GM12872 (cell line): ENCODE results near the gene TMCO4.

Experiments used
- CTCF ChIP-seq: IDR thresholded peaks from 3 replicates; pipeline ENCODE4 v1.5.1; 2011; ENCODE audit warnings: low read depth, mild to moderate bottlenecking, low read length, moderate library complexity; ENCODE audit not compliant: insufficient read depth

The TMCO4 gene

DNA sequence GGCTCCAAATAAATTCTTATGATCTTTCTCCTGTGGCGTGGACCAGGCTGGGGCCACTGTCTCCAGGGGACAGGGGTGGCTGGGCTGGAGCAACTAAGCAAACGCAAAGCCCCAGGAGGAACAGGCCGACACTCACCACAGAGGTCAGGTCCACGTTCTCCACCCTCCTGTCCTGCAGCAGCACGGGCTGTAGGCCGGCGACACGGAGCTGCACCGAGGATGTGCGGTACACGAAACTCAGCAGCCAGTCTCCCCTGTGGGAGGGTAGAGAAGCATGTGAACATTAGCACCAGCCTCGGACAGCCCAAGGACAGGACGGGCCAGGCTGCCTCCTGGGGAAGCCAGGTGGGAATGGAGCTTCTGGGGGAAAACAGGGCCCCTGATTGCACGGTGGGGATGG, 105.4 kb downstream of the TMCO4 start:
- no peak for TF ChIP-seq CTCF

- TF ChIP-seq CTCF = no peak
Observed at GRCh38 chr1:19690342-19690741, 109.4 kb downstream of the TMCO4 start.

DNA sequence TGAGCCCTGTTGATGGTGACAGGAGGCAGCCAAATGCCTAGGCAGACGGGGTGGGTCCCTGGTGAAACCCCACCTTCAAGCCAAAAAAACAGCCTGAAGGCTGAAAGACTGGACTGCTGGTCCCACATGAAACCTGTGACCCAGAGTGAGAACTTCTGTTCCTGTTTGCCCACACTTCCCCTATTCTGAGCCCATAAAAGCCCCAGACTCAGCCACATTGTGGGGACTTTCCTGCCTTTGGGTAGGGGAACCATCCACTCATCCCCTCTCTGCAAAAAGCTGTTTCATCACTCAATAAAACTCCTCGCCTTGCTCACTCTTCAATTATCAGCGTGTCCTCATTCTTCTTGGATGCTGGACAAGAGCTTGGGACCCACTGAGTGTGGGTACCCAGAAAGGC, 109.9 kb downstream of the TMCO4 start:
- TF ChIP-seq CTCF = no peak

GRCh38 chr1:19689085-19689757, 110.5 kb downstream of the TMCO4 start:
- no peak for TF ChIP-seq CTCF

GRCh38 chr1:19688041-19688842, 111.5 kb downstream of the TMCO4 start:
- TF ChIP-seq CTCF = no peak

DNA sequence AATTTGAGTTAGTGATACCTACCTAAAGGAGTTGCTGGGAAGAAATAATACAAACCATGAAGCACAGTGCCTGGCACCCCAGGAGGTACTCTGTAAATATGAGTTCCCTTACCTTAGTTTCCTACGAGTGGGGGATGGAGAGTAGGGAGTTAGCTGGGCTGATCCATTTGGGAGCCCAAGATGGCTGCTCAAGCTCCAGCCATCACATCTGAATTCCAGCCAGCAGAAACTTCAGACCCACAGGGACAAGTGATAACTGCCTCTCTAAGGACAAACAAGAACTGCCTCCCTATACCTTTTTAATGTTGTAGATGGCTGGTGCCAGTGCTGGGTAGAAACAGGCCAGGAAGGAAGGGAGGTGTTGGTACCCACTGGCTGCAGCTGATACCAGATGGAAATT, 112.3 kb downstream of the TMCO4 start:
- no peak for TF ChIP-seq CTCF

DNA sequence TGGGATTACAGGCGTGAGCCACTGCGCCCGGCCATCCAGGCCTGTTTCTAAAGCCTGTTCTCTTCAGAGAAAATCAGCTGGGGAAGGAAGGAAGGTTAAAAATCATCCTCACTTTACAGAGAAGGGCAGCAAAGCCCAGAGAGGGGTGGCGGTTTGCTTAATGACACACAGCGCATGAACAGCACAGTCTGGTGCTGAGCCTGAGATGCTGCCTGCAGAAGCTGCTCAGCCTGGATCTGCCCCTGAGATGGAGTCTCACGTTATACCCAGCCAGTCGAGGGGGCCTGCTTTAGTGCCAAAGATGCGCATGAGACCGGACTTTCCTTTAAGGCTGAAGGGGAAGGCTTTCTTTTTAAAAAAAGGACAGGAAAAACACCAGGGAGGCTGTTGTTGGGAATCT, 113.7 kb downstream of the TMCO4 start:
- TF ChIP-seq CTCF = no peak
